Activated CD4-positive, alpha-beta T cell treated with anti-CD3 and anti-CD28 coated beads, Interleukin-2, amount 10 ng/mL, durations not matched to agents 24 days and 14 days (primary cell): ENCODE measurements around the gene KRT6A. TPM values are rescaled to one million over a fixed set of nuclear protein-coding genes. Genes with fewer than 3 reads are reported as not detected.
"Not testable (repeated sequence)": the region's sequence is repeated elsewhere in the genome, so short reads cannot be mapped to it uniquely, and the experiment has no call there.

Experiments used
- DNase-seq: peaks from one replicate; pipeline ENCODE4 v3.0.0; 2022
- H3K27ac Mint-ChIP-seq: one replicate; pipeline ENCODE4 v1.8.0; 2022; ENCODE audit warnings: mild to moderate bottlenecking, mixed read lengths
- H3K27me3 Mint-ChIP-seq: one replicate; pipeline ENCODE4 v1.8.0; 2022; ENCODE audit warnings: mixed read lengths
- H3K36me3 Mint-ChIP-seq: one replicate; pipeline ENCODE4 v1.8.0; 2022; ENCODE audit warnings: low read depth, mild to moderate bottlenecking, mixed read lengths
- H3K4me1 Mint-ChIP-seq: one replicate; pipeline ENCODE4 v1.8.0; 2021; ENCODE audit warnings: mixed read lengths
- H3K4me3 Mint-ChIP-seq: one replicate; pipeline ENCODE4 v1.8.0; 2022; ENCODE audit warnings: mild to moderate bottlenecking, moderate library complexity, mixed read lengths
- H3K9me3 Mint-ChIP-seq: one replicate; pipeline ENCODE4 v1.8.0; 2021; ENCODE audit warnings: mixed read lengths
- intact Hi-C: fragments of 100-400 bp; cut with micrococcal nuclease; formaldehyde crosslinking; loops from one replicate; pipeline ENCODE4 v1.15.1; 2023
- total RNA-seq: library from RNA; stranded (reverse); gene quantifications from 2 replicates; pipeline ENCODE4 v1.2.3, GENCODE V29; 2022

Gene KRT6A
- total RNA-seq, 1 donor from 2014 or later, result not detected

DNA sequence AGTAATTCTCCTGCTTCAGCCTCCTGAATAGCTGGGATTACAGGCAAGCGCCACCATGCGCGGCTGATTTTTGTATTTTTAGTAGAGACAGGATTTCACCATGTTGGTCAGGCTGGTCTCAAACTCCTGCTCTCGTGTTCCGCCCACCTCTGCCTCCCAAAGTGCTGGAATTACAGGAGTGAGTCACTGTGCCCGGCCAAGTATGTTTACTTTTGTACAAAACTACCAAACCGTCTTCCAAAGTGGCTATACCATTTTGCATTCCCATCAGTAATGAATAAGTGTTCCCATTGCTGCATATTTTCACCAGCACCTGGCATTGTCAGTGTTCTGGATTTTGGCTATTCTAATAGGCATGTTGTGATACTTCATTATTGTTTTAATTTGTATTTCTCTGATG lies 8.4 kb upstream of the KRT6A start:
- Mint-ChIP-seq H3K4me1 (no peaks in the 10 kb centered on the region), H3K4me3 (no peak overlapping the region), H3K9me3 (no peaks in the 10 kb centered on the region), H3K36me3 (no peaks in the 10 kb centered on the region), H3K27me3 (peaks cover 31% of the 10 kb centered on the region), H3K27ac (no peak overlapping the region)
- no peak for DNase-seq
- intact Hi-C loops, result no loop called here

DNA sequence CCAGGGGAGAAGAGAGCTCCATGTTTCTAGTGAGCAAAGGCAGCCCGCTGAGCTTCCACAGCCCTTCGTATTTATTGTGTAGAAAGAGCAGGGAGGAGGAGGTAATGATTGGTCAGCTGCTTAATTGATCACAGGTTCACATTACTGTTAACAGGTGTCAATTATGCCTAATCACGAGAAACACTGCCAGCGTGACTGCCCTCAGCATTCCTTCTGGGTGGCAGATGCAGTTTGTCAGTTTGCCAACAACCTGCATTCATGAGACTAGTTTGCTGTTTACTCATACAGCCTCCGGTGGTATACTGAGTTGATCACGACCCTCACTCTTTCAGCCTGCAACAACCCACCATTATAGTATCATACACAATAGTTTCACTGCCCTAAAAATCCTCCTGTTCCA lies 7.5 kb upstream of the KRT6A start:
- H3K4me3 Mint-ChIP-seq, DNase-seq, intact Hi-C loops, H3K36me3 Mint-ChIP-seq, H3K27ac Mint-ChIP-seq, H3K4me1 Mint-ChIP-seq, H3K9me3 Mint-ChIP-seq: not testable (repeated sequence)
- peaks cover 26% of the 10 kb centered on the region for H3K27me3 Mint-ChIP-seq

DNA sequence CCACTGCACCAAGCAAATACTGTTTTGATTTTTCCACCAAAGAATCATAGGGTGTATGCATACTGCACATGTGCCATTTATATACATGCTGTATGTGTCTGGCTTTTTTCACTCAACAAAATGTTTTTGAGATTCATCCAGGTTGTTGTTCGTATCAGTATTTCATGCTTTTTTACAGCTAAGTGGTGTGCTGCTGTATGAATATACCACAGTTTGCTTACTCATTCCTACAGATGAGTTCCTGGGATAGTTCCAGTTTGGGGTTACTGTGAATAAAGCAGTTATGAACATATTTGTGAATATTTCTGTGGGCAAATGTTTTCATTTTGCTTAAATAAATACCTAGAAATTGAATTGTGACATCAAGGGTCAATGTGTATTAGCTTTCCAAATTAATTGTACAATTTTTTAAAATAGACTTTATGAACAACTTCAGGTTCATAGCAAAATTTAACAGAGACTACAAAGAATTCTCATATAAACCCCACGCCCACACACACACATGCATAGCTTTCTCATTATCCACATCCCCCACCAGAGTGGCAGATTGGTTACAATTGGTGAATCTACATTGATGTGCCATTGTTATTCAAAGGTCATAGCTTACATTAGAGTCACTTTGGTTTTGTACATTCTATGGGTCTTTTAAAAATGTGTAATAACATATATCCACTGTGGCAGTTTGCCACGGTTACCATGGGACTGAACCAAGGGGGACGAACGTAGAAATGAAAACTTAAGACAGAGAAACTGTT lies 6.9 kb upstream of the KRT6A start:
- H3K27ac Mint-ChIP-seq, result no peak overlapping the region
- intact Hi-C loops, result no loop called here
- no peaks in the 10 kb centered on the region for H3K36me3 Mint-ChIP-seq
- no peaks in the 10 kb centered on the region for H3K9me3 Mint-ChIP-seq
- no peak overlapping the region for H3K4me3 Mint-ChIP-seq
- no peak for DNase-seq
- peaks cover 22% of the 10 kb centered on the region for H3K27me3 Mint-ChIP-seq
- no peaks in the 10 kb centered on the region for H3K4me1 Mint-ChIP-seq

DNA sequence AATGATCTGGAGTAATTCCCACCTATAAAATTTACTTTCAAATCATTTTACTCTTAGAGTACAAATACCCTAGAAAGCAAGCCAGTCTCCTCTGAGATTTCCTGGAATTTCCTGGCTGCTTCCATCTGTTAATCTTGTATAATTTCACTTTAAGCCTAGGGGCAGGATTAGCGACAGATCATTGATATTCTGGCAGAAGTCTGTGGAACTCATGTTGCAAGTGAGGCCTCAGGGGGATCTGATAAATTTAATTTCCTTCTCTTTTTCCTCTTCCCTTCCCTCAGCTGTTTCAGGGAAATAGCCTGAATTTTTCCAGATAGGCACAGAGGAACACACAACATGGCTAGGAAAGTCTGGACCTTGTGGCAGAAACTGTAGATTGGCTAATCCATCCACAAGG lies 5.9 kb upstream of the KRT6A start:
- intact Hi-C loops, result no loop called here
- Mint-ChIP-seq H3K9me3 (no peaks in the 10 kb centered on the region), H3K36me3 (no peaks in the 10 kb centered on the region), H3K27me3 (peaks cover 27% of the 10 kb centered on the region), H3K27ac (no peak overlapping the region), H3K4me1 (no peaks in the 10 kb centered on the region), H3K4me3 (no peak overlapping the region)
- no peak for DNase-seq

DNA sequence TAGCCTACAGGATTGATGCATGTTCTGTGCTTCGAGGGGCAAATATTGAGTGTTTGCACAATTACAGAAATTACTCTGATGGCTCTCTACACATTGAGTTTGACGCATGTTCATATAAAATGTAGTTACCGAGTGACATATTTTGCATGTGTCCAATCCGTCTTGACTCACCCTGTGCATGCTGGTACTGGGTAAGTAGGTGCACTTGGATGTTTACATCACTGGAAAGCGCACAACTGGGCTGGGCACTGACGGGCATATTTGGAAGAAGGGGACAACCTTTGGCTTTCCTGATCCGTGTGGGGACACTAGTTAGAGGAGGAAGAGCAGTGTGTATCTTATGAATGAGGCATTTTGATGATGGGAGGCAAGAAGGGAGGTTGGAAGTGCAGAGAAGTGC lies 4.9 kb upstream of the KRT6A start:
- intact Hi-C loops, result no loop called here
- H3K9me3 Mint-ChIP-seq, result no peaks in the 10 kb centered on the region
- no peak overlapping the region for H3K4me3 Mint-ChIP-seq
- no peaks in the 10 kb centered on the region for H3K36me3 Mint-ChIP-seq
- H3K27me3 Mint-ChIP-seq, result peaks cover 23% of the 10 kb centered on the region
- no peak for DNase-seq
- H3K27ac Mint-ChIP-seq, result no peak overlapping the region
- H3K4me1 Mint-ChIP-seq, result no peaks in the 10 kb centered on the region

DNA sequence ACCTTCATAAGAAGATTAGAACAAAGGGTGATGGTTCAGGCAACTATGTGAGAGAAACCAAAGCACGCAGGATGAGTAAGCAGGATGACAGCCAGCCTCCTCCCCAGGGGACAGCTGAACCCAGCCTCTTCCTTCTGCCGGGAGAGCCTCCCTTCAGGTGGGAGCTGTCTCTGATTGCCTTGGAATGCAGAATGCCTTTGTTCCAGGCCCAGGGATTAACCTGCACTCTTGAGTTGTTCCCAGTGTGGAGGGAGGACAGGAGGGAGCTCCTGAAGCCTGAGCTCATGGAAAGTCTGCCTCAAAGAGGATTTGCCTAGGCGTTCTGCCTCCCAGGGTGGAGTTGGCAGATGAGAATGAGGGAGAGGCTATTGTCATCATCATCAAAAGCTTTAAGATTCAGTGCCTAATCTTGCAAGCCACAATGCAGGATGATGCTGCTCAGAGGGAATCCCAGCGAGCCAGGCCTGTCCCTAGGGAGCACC lies 3.6 kb upstream of the KRT6A start:
- peaks cover 18% of the 10 kb centered on the region for H3K27me3 Mint-ChIP-seq
- intact Hi-C loops, result no loop called here

DNA sequence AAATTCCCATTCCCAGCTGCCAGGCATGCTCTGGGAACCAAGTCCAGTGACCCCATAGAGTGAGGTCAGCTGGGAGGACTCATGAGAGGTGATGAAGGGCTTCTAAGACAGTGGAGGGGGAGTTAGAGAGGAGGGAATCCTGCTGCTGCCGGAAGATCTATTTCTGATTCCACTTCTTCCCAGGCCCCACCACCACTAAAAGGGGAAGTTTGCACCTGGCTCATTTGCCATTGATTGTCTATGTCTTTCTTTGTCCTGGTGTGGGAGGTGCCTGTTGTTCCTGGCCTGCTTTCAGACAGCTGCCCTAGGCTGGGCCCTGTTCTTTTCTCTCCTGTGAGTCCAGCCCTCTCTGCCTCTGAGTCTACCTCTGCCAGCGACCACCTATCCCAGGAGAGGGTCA lies 3.0 kb upstream of the KRT6A start:
- intact Hi-C loops, result no loop called here
- H3K4me3 Mint-ChIP-seq, result no peak overlapping the region
- H3K27ac Mint-ChIP-seq, result no peak overlapping the region
- no peaks in the 10 kb centered on the region for H3K36me3 Mint-ChIP-seq
- no peaks in the 10 kb centered on the region for H3K4me1 Mint-ChIP-seq
- DNase-seq, result no peak
- H3K9me3 Mint-ChIP-seq, result no peaks in the 10 kb centered on the region
- peaks cover 18% of the 10 kb centered on the region for H3K27me3 Mint-ChIP-seq

More for the DNA sequence above, 3.6 kb upstream of the KRT6A start:
- Mint-ChIP-seq H3K9me3 (no peaks in the 10 kb centered on the region), H3K27ac (no peak overlapping the region), H3K36me3 (no peaks in the 10 kb centered on the region), H3K4me3 (no peak overlapping the region), H3K4me1 (no peaks in the 10 kb centered on the region)
- no peak for DNase-seq

DNA sequence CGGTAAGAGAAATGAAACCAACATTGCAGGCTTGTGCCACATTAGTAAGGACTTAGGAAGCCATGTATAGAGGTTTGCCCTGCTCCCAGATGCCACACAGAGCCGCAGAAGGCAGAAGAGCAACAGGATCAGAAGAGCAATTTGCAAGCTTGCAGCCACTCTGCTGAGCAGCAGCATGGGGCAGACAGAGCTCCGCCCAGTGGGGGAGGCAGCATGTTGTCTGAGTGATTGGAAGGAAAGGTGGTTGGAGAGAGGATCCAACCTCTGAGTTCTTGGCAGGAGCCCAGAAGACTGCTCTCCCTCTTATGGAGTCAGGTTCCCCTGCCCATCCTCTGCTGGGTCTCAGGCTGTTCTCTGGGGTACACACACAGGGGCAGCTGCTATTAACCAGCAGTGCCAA lies 2.3 kb upstream of the KRT6A start:
- Mint-ChIP-seq H3K27me3 (peaks cover 17% of the 10 kb centered on the region), H3K36me3 (no peaks in the 10 kb centered on the region), H3K9me3 (no peaks in the 10 kb centered on the region), H3K4me1 (no peaks in the 10 kb centered on the region), H3K4me3 (no peak overlapping the region), H3K27ac (no peak overlapping the region)
- no peak for DNase-seq
- intact Hi-C loops, result no loop called here

DNA sequence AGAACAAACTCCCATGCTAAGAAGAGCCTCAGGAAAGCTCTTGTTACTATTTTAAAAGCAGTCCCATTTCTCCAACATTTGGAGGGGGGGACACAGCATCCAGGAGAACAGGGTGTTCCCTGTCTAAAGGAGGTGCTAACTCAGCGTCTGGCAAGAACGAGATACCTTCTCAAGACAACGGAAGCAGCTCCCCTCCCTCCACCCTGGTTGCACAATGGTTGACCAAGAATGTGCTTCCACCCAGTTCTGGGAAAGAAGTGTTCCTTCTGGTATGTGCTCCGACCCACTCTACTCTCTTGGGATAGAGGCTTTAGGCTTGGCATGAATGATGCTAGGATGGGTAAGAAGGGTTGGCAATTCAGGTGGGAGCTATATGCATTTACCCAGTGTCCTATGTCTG lies 1.5 kb upstream of the KRT6A start:
- intact Hi-C loops, result no loop called here
- no peaks in the 10 kb centered on the region for H3K9me3 Mint-ChIP-seq
- no peak overlapping the region for H3K27ac Mint-ChIP-seq
- H3K27me3 Mint-ChIP-seq, result peaks cover 17% of the 10 kb centered on the region
- DNase-seq, result no peak
- no peak overlapping the region for H3K4me3 Mint-ChIP-seq
- H3K36me3 Mint-ChIP-seq, result no peaks in the 10 kb centered on the region
- no peaks in the 10 kb centered on the region for H3K4me1 Mint-ChIP-seq

DNA sequence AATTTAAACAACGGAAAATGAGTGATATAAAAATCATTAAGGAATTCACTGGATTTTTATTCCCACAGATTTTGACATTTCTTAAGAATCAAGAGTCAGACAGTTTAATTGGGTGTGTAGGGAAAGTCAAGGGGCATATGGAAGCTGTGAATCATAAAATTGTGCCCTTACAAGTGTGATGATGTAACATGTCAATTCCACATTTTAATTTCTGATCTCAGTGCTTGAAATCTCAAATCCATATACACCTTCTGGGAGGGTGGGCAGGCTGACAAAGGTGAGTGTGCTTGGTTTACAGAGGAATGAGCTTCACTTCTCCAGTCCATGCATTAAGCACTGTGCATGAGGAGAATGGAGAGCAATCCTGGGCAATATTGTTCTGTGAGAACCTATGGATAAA lies 1.0 kb upstream of the KRT6A start:
- H3K36me3 Mint-ChIP-seq, result no peaks in the 10 kb centered on the region
- H3K4me1 Mint-ChIP-seq, result no peaks in the 10 kb centered on the region
- H3K27ac Mint-ChIP-seq, result no peak overlapping the region
- peaks cover 17% of the 10 kb centered on the region for H3K27me3 Mint-ChIP-seq
- H3K9me3 Mint-ChIP-seq, result no peaks in the 10 kb centered on the region
- no peak overlapping the region for H3K4me3 Mint-ChIP-seq
- intact Hi-C loops, result no loop called here
- no peak for DNase-seq

DNA sequence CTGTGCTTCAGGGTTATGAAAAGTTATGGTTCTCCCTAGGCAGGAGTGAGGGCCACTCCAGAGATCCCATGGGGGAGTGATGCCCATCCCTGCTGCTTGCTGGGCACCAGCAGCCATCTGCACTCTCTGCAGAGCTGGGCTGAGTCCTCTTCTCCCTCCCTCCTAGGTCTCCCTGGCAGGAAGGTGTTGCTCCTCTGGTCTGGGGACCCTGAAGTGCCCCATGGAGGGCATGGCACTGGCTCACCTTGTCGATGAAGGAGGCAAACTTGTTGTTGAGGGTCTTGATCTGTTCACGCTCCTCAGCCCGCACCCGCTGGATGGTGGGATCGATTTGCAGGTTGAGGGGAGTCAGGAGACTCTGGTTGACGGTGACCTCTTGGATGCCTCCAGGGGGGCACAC lies 652 bp downstream of the KRT6A start:
- H3K27ac Mint-ChIP-seq, H3K36me3 Mint-ChIP-seq, DNase-seq, H3K4me1 Mint-ChIP-seq, H3K9me3 Mint-ChIP-seq, intact Hi-C loops, H3K4me3 Mint-ChIP-seq: not testable (repeated sequence)
- H3K27me3 Mint-ChIP-seq, result peaks cover 18% of the 10 kb centered on the region

DNA sequence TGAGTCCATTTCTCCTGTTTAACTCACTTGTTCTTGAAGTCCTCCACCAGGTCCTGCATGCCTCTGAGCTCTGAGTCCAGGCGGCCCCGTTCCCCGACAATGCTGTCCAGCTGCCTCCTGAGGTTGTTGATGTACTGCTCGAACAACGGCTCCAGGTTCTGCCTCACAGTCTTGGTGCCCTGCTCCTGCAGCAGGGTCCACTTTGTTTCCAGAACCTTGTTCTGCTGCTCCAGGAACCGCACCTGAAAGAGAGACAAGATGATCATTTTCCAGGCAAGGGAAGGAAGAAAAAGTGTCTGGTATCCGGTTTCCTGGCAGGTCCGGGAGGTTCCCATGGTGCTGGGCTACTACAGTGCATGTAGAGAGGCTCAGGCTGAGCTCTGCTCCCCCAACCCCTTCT lies 1.6 kb downstream of the KRT6A start:
- H3K9me3 Mint-ChIP-seq, H3K4me1 Mint-ChIP-seq, DNase-seq, H3K4me3 Mint-ChIP-seq, H3K27ac Mint-ChIP-seq, H3K36me3 Mint-ChIP-seq, intact Hi-C loops: not testable (repeated sequence)
- peaks cover 20% of the 10 kb centered on the region for H3K27me3 Mint-ChIP-seq

DNA sequence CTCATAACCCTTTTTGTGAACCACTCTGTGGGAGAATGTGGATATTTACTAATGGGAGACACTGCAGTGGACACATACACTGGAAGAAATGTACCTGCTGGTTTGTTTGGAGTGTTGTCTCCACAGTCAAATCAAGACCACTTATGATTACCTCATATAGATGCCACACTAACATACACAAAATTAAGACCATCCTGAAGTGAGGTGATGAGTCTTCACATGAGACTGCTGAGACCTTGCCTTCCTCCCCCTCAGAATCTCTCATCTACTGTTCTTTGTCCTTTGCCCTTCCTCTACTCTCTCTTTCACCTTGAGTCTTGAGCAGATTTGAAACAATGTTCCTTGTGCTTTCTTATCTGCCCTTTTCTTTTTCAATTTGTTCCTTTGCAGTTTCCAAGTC lies 4.3 kb downstream of the KRT6A start:
- Mint-ChIP-seq H3K27ac (no peak overlapping the region), H3K4me1 (no peaks in the 10 kb centered on the region), H3K36me3 (no peaks in the 10 kb centered on the region), H3K4me3 (no peak overlapping the region), H3K27me3 (peaks cover 26% of the 10 kb centered on the region), H3K9me3 (no peaks in the 10 kb centered on the region)
- no peak for DNase-seq
- intact Hi-C loops, result no loop called here

DNA sequence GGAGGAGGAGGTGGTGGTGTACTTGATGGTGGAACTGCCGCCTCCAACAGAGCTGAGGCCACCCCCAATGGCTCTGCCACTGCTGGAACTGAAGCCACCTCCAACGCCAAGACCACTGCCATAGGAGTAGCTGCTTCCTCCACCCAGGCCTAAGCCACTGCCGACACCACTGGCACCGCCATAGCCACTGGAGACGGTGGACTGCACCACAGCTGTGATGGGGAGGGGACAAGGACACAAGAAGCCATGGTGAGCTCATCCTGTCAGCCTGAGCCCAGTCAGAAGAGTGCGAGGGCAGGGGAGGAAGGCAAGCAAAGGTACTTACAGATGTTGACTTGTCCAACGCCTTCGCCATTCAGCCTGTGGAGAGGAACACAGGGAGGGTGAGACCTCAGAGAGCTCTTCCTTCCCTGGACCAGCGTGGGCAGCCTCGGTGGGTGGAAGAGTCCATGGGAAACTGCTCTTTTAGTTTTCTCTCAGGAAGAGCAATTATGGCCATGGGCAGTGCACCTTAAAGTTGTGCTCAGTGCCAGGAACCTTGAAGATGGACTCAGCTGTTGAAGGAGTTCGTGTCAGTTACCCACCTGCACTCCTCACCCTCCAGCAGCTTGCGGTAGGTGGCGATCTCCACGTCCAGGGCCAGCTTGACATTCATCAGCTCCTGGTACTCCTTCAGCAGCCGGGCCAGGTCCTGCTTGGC lies 5.2 kb downstream of the KRT6A start:
- H3K9me3 Mint-ChIP-seq, H3K36me3 Mint-ChIP-seq, H3K4me1 Mint-ChIP-seq, H3K4me3 Mint-ChIP-seq, H3K27ac Mint-ChIP-seq, DNase-seq, intact Hi-C loops: not testable (repeated sequence)
- H3K27me3 Mint-ChIP-seq, result peaks cover 32% of the 10 kb centered on the region
